IMR-90 (cell line): ENCODE measurements around the gene DNAH5. TPM values are rescaled to one million over a fixed set of nuclear protein-coding genes. Genes with fewer than 3 reads are reported as not detected.

ENCODE experiments used
- ATAC-seq: fragments of 200-7000 bp; cut with Tn5 transposase; 2 replicates; pipeline ENCODE4 v1.9.1; 2020; ENCODE audit warnings: low read depth, mild to moderate bottlenecking, moderate library complexity
- BruUV-seq: library from RNA; stranded (reverse); fragments of 400-500 nt; replicated peaks from 2 replicates; lab custom pipeline; 2021; lab: Mats Ljungman, UMichigan
- CTCF ChIA-PET: fragments of 300-600 bp; formaldehyde crosslinking; extraction: SDS; loops from one replicate; lab custom pipeline; 2021; ENCODE audit warnings: antibody characterized with exemption; lab: Yijun Ruan, JAX
- POLR2A ChIA-PET: fragments of 300-600 bp; sonication (Branson Sonifier 250); formaldehyde crosslinking; loops from one replicate; lab custom pipeline; 2022; ENCODE audit warnings: antibody characterized with exemption; ENCODE audit not compliant: unreplicated experiment; lab: Charles Lee
- DNase-seq: peaks from one replicate; pipeline ENCODE4 v3.0.0; 2013
- H2AFZ ChIP-seq: replicated peaks from 2 replicates; pipeline ENCODE3; 2013; ENCODE audit warnings: low read length, mild to moderate bottlenecking; ENCODE audit not compliant: poor library complexity
- H2AK5ac ChIP-seq: 2 replicates; pipeline ENCODE4 v1.6.1; 2013; ENCODE audit warnings: low read depth, low read length, inconsistent platforms
- H2AK9ac ChIP-seq: replicated peaks from 2 replicates; pipeline ENCODE3; 2013; ENCODE audit warnings: mild to moderate bottlenecking, low read depth, low read length, moderate library complexity; ENCODE audit not compliant: poor library complexity
- H2BK120ac ChIP-seq: 2 replicates; pipeline ENCODE4 v1.6.1; 2013; ENCODE audit warnings: low read depth, low read length, inconsistent platforms
- H2BK15ac ChIP-seq: 3 replicates; pipeline ENCODE4 v1.6.1; 2013; ENCODE audit warnings: low read depth, low read length, inconsistent platforms
- H2BK20ac ChIP-seq: 2 replicates; pipeline ENCODE4 v1.6.1; 2013; ENCODE audit warnings: low read depth, mild to moderate bottlenecking, inconsistent platforms, low read length, moderate library complexity
- H2BK5ac ChIP-seq: 2 replicates; pipeline ENCODE4 v1.6.1; 2013; ENCODE audit warnings: mild to moderate bottlenecking, low read depth, low read length, inconsistent platforms; ENCODE audit not compliant: poor library complexity, severe bottlenecking
- H3K14ac ChIP-seq: replicated peaks from 2 replicates; pipeline ENCODE4 v1.6.1; 2013; ENCODE audit warnings: low read depth, low read length, inconsistent platforms
- H3K18ac ChIP-seq: 2 replicates; pipeline ENCODE4 v1.6.1; 2013; ENCODE audit warnings: low read depth, low read length, control low read depth
- H3K23ac ChIP-seq: 2 replicates; pipeline ENCODE4 v1.6.1; 2013; ENCODE audit warnings: low read depth, low read length, inconsistent platforms
- H3K27ac ChIP-seq: 2 replicates; pipeline ENCODE4 v1.5.1; 2013; ENCODE audit warnings: mild to moderate bottlenecking, control low read depth, low read length; ENCODE audit not compliant: insufficient read depth
- H3K27me3 ChIP-seq: 2 replicates; pipeline ENCODE4 v1.6.1; 2013; ENCODE audit warnings: low read length; ENCODE audit not compliant: control insufficient read depth, insufficient read depth
- H3K36me3 ChIP-seq: 2 replicates; pipeline ENCODE4 v1.6.1; 2013; ENCODE audit warnings: low read length, mixed read lengths; ENCODE audit not compliant: control insufficient read depth, insufficient read depth
- H3K4ac ChIP-seq: 2 replicates; pipeline ENCODE4 v1.6.1; 2013; ENCODE audit warnings: low read depth, low read length, inconsistent platforms
- H3K4me1 ChIP-seq: 2 replicates; pipeline ENCODE4 v1.6.1; 2013; ENCODE audit warnings: low read length, mixed read lengths; ENCODE audit not compliant: control insufficient read depth, insufficient read depth
- H3K4me2 ChIP-seq: 2 replicates; pipeline ENCODE4 v1.6.1; 2013; ENCODE audit warnings: low read depth, mild to moderate bottlenecking, control low read depth, low read length, moderate library complexity
- H3K4me3 ChIP-seq: 2 replicates; pipeline ENCODE4 v1.5.1; 2013; ENCODE audit warnings: low read depth, mild to moderate bottlenecking, control low read depth, low read length, moderate library complexity; ENCODE audit not compliant: insufficient read depth
- H3K56ac ChIP-seq: 2 replicates; pipeline ENCODE4 v1.6.1; 2013; ENCODE audit warnings: low read length, inconsistent platforms; ENCODE audit not compliant: insufficient read depth; ENCODE audit errors: extremely low read depth
- H3K79me1 ChIP-seq, 2 experiments: 2 replicates each; pipeline ENCODE4 v1.6.1; 2013; ENCODE audit warnings: low read length in 2 of 2, inconsistent platforms in 1 of 2, low read depth in 1 of 2
- H3K9ac ChIP-seq: 2 replicates; pipeline ENCODE4 v1.6.1; 2013; ENCODE audit warnings: low read depth, low read length, control low read depth
- H3K9me1 ChIP-seq: 2 replicates; pipeline ENCODE4 v1.6.1; 2013; ENCODE audit warnings: low read length, inconsistent platforms; ENCODE audit not compliant: insufficient read depth
- H3K9me3 ChIP-seq: 2 replicates; pipeline ENCODE4 v1.6.1; 2013; ENCODE audit warnings: low read length; ENCODE audit not compliant: control insufficient read depth, insufficient read depth
- H4K20me1 ChIP-seq: 2 replicates; pipeline ENCODE4 v1.6.1; 2013; ENCODE audit warnings: low read length, inconsistent platforms; ENCODE audit not compliant: insufficient read depth
- H4K5ac ChIP-seq: 2 replicates; pipeline ENCODE4 v1.6.1; 2013; ENCODE audit warnings: mild to moderate bottlenecking, low read depth, low read length, control low read depth
- H4K8ac ChIP-seq, 2 experiments: 2 replicates each; pipeline ENCODE4 v1.6.1; 2013; ENCODE audit warnings: low read depth in 2 of 2, low read length in 2 of 2, control low read depth in 1 of 2, inconsistent platforms in 1 of 2
- H4K91ac ChIP-seq: 2 replicates; pipeline ENCODE4 v1.6.1; 2013; ENCODE audit warnings: low read depth, low read length, inconsistent platforms; ENCODE audit not compliant: insufficient read depth
- BHLHE40 ChIP-seq: fragments of 150-350 bp; IDR thresholded peaks from 2 replicates; pipeline ENCODE4 v1.6.1; 2016; ENCODE audit warnings: mild to moderate bottlenecking, low read depth, low read length
- CEBPB ChIP-seq: IDR thresholded peaks from 2 replicates; pipeline ENCODE4 v1.6.1; 2012; ENCODE audit warnings: low read depth, low read length, improper control_type of control experiment
- CHD1 ChIP-seq: IDR thresholded peaks from 2 replicates; pipeline ENCODE4 v1.6.1; 2012; ENCODE audit warnings: low read depth, low read length, improper control_type of control experiment
- FOS ChIP-seq: fragments of 150-350 bp; IDR thresholded peaks from 2 replicates; pipeline ENCODE4 v1.6.1; 2016; ENCODE audit warnings: low read depth, low read length
- MAFK ChIP-seq: IDR thresholded peaks from 2 replicates; pipeline ENCODE4 v1.6.1; 2012; ENCODE audit warnings: low read depth, low read length, improper control_type of control experiment
- POLR2A ChIP-seq: IDR thresholded peaks from 2 replicates; pipeline ENCODE4 v1.6.1; 2012; ENCODE audit warnings: mild to moderate bottlenecking, low read depth, low read length
- RAD21 ChIP-seq: IDR thresholded peaks from 2 replicates; pipeline ENCODE4 v1.6.1; 2012; ENCODE audit warnings: low read length, improper control_type of control experiment
- RCOR1 ChIP-seq: IDR thresholded peaks from 2 replicates; pipeline ENCODE4 v1.6.1; 2012; ENCODE audit warnings: mild to moderate bottlenecking, low read length, improper control_type of control experiment; ENCODE audit not compliant: insufficient replicate concordance
- RFX5 ChIP-seq: IDR thresholded peaks from 2 replicates; pipeline ENCODE4 v1.8.0; 2012; ENCODE audit warnings: low read depth, mild to moderate bottlenecking, low read length, moderate library complexity
- SMC3 ChIP-seq: fragments of 150-350 bp; IDR thresholded peaks from 2 replicates; pipeline ENCODE4 v1.6.1; 2016; ENCODE audit warnings: low read depth, mild to moderate bottlenecking, antibody characterized with exemption, low read length, moderate library complexity
- dilution Hi-C: fragments of 300-500 bp; cut with HindIII; formaldehyde crosslinking; loops from one replicate; pipeline ENCODE4 v1.14.3; 2018; ENCODE audit warnings: low sequenced_read_pairs; ENCODE audit not compliant: unreplicated experiment
- in situ Hi-C: fragments of 300-500 bp; cut with MboI; formaldehyde crosslinking; loops from 3 replicates; pipeline ENCODE4 v1.14.3; 2019; ENCODE audit warnings: low sequenced_read_pairs, inconsistent platforms, mixed read lengths
- intact Hi-C: fragments of 100-400 bp; cut with micrococcal nuclease; formaldehyde crosslinking; loops from 2 replicates; pipeline ENCODE4 v1.10.0; 2022
- polyA plus RNA-seq, 3 experiments: library from polyadenylated mRNA; depleted of rRNA; stranded (reverse); fragments of >200 nt; gene quantifications; 2 replicates each; pipeline ENCODE4 v1.2.3, GENCODE V29; 2012; ENCODE audit warnings: low replicate concordance in 1 of 3
- total RNA-seq: library from RNA; depleted of rRNA; stranded (reverse); fragments of >200 nt; gene quantifications from 2 replicates; pipeline ENCODE4 v1.2.3, GENCODE V29; 2012
- TF ChIP-seq, protein P1 (sequence below): conservative IDR thresholded peaks from 2 replicates; pipeline ENCODE4 v1.5.1; 2012; ENCODE audit warnings: mild to moderate bottlenecking, low read depth, low read length, improper control_type of control experiment
- TF ChIP-seq, protein P2 (sequence below): fragments of 150-350 bp; IDR thresholded peaks from 2 replicates; pipeline ENCODE4 v1.6.1; 2017; ENCODE audit warnings: mild to moderate bottlenecking, antibody characterized with exemption, low read length, low read depth
- TF ChIP-seq, protein P3 (sequence below): fragments of 150-350 bp; IDR thresholded peaks from 2 replicates; pipeline ENCODE4 v1.6.1; 2016; ENCODE audit warnings: low read depth, mild to moderate bottlenecking, low read length, moderate library complexity, borderline replicate concordance

The DNAH5 gene
- total and polyA plus RNA-seq, 2 of the 4 experiments (the other 2 are of a cell fraction), result 1.9 to 4.3 TPM

DNA sequence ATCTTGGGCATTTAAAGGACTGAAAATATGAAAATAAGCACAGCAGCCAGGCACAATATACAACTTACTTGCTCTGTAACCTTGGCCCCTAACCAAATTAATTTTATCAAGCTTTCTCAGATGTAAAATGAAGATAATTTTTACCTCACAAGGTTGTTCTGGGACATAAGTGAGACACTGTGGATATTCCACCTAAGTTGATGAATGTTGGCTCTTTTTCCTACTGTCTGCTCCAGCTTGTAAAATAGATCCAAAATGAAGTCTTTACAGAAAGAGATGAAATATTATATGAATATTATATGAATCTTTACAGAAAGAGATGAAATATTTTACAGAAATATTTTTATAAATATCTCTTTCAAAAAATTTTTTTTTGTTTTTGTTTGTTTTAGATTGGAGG is 270.1 kb downstream of the DNAH5 start:
- no peaks in the 10 kb centered on the region for H3K9me3 ChIP-seq
- CTCF ChIA-PET, result no interaction called here
- no peak for ATAC-seq

More for the DNA sequence above, 270.1 kb downstream of the DNAH5 start:
- Histone ChIP-seq H4K91ac (no peak overlapping the region), H3K36me3 (no peaks in the 10 kb centered on the region), H3K4ac (no peak overlapping the region), H4K5ac (no peak overlapping the region), H3K14ac (no peak overlapping the region), H3K9me1 (no peaks in the 10 kb centered on the region), H3K27me3 (no peaks in the 10 kb centered on the region), H2BK20ac (no peak overlapping the region), H3K56ac (no peak overlapping the region), H3K4me3 (no peak overlapping the region), H3K4me2 (no peak overlapping the region), H2BK15ac (no peak overlapping the region), H3K18ac (no peak overlapping the region), H2AK5ac (no peak overlapping the region), H4K8ac (no peak overlapping the region), H2BK5ac (no peak overlapping the region), H3K9ac (no peak overlapping the region), H2BK120ac (no peak overlapping the region), H3K27ac (no peak overlapping the region), H3K4me1 (no peaks in the 10 kb centered on the region), H4K20me1 (no peaks in the 10 kb centered on the region), H2AFZ (no peak overlapping the region), H2AK9ac (no peak overlapping the region), H3K23ac (no peak overlapping the region), H3K79me1 (no peaks in the 10 kb centered on the region)
- in situ Hi-C loops, result no loop called here
- no TSS peak for BruUV-seq
- dilution Hi-C loops, result no loop called here
- TF ChIP-seq FOS (no peak), BHLHE40 (no peak), CHD1 (no peak), CEBPB (no peak), MAFK (no peak), RCOR1 (no peak), POLR2A (no peak), RAD21 (no peak), SMC3 (no peak), RFX5 (no peak)
- TF ChIP-seq, protein P1, sequence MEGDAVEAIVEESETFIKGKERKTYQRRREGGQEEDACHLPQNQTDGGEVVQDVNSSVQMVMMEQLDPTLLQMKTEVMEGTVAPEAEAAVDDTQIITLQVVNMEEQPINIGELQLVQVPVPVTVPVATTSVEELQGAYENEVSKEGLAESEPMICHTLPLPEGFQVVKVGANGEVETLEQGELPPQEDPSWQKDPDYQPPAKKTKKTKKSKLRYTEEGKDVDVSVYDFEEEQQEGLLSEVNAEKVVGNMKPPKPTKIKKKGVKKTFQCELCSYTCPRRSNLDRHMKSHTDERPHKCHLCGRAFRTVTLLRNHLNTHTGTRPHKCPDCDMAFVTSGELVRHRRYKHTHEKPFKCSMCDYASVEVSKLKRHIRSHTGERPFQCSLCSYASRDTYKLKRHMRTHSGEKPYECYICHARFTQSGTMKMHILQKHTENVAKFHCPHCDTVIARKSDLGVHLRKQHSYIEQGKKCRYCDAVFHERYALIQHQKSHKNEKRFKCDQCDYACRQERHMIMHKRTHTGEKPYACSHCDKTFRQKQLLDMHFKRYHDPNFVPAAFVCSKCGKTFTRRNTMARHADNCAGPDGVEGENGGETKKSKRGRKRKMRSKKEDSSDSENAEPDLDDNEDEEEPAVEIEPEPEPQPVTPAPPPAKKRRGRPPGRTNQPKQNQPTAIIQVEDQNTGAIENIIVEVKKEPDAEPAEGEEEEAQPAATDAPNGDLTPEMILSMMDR, result no peak
- TF ChIP-seq, protein P2, sequence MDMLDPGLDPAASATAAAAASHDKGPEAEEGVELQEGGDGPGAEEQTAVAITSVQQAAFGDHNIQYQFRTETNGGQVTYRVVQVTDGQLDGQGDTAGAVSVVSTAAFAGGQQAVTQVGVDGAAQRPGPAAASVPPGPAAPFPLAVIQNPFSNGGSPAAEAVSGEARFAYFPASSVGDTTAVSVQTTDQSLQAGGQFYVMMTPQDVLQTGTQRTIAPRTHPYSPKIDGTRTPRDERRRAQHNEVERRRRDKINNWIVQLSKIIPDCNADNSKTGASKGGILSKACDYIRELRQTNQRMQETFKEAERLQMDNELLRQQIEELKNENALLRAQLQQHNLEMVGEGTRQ, result no peak
- TF ChIP-seq, protein P3, sequence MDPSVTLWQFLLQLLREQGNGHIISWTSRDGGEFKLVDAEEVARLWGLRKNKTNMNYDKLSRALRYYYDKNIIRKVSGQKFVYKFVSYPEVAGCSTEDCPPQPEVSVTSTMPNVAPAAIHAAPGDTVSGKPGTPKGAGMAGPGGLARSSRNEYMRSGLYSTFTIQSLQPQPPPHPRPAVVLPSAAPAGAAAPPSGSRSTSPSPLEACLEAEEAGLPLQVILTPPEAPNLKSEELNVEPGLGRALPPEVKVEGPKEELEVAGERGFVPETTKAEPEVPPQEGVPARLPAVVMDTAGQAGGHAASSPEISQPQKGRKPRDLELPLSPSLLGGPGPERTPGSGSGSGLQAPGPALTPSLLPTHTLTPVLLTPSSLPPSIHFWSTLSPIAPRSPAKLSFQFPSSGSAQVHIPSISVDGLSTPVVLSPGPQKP, result no peak
- intact Hi-C loops, result no loop called here
- DNase-seq, result no peak
- POLR2A ChIA-PET, result interaction anchor here (1.1 kb wide), 1 partner anchor 673 kb away, joined by 4 read pairs; no protein-coding TSS in a partner anchor
